ENCODE results near the gene ADGRF1.
"Not testable (repeated sequence)": the region's sequence is repeated elsewhere in the genome, so short reads cannot be mapped to it uniquely, and the experiment has no call there.

The ADGRF1 gene

GRCh38 chr6:47019941-47020340, 22.2 kb downstream of the ADGRF1 start:
- no peak for DNase-seq

- DNase-seq = no peak
Measured at GRCh38 chr6:47016909-47017308, 25.2 kb downstream of the ADGRF1 start.

DNA sequence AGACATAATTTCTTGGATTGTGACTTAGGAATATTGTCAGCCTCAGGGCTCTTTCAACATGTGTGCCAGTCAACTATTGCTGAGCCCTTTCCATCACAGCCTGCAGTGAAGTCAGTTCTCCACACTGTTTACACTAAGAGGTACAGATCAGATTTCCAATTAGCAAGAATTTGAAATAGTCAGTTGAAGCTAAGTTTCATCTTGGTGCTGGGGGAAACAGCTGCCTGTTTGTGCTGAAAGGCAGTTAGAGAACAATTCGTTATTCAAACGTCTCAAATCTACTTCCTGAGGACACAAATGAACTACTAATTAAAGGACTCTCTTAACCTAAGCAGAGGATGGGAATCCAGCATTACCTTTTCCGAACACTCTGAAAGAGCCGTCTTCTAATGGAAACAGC, 25.9 kb downstream of the ADGRF1 start:
- DNase-seq = no peak

GRCh38 chr6:47014401-47014800, 27.7 kb downstream of the ADGRF1 start:
- DNase-seq = no peak

DNA sequence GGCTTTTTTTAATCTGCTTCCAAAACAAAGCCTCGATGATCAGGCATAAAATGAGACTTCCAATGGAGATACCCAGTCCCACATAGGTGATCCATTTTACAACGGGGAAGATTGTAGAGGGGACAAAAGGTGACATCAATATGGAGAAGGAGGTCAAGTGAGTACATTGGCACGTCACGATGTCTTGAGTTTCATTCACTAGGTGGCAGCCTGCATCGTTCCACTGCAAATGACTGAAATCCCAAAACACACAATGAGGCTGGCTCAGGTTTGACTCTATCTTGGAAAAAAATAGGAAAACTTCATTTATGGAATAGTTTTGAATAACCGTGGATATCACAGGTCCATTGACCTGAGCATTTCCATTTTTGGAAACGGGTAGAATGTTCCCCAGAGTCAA, 32.5 kb downstream of the ADGRF1 start:
- no peak for DNase-seq

- no peak for DNase-seq
Measured at GRCh38 chr6:47008397-47008763, 33.8 kb downstream of the ADGRF1 start.

- DNase-seq = no peak
Measured at GRCh38 chr6:47007657-47008396, 34.3 kb downstream of the ADGRF1 start.

GRCh38 chr6:47005486-47005885, 36.6 kb downstream of the ADGRF1 start:
- no peak for DNase-seq

DNA sequence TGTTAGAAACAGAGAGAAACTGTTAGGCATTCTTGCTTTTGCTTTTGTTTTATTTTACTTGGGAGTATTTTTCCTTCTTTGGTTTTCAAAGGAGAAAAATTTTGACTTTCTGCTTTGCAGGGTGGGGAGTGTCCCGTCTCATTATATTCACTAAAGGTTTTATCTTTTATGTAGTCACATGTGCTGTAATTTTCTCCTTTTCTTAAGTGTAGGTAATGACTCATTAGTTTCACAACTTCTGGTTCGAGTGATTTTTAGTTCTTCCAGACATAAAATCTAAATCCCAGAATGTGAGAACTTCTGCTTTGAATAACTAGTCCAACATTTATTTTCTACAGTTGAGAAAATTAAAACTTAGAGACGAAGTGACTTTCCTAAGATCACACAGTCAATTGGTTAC, 37.7 kb downstream of the ADGRF1 start:
- no peak for DNase-seq

DNA sequence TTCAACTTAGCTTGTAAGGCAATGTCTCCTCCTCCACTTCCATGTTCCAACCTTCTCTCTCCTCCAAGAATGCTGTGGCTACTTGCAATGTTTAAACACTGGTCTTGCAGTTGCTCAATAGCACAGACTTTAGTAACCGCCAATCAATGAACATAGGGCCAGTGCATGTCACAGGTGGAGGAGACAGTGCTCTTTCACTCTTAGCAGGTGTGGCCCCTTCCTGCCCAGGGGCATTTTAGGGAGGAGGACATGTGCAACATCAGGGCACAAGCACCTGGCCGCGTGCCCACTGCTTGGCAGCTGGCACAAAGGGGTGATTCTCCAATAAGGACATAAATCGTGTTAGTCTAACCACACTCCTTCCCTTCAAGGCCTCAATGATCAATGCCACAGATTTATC, 41.3 kb downstream of the ADGRF1 start:
- DNase-seq = no peak

- no peak for DNase-seq
Measured at GRCh38 chr6:46998436-46999017, 43.6 kb downstream of the ADGRF1 start.

DNA sequence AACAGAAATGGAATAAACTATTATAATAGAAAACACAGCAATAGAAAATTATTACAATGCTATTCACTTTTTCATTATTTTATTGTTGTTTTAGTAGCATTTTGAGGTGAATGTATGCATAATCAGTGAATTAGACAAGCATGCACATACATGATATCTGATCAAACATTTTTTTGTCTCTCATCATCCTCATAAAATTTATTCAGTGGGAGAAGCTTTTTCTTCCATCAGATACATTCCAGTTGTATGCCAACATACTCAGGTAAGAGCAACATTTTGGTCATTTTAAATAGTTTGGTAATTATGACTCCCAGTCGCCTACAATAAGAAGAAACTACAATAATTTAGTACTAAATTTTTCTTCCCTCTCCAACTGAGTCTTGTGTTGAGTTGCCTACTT, 44.5 kb downstream of the ADGRF1 start:
- no peak for DNase-seq

- no peak for DNase-seq
Measured at GRCh38 chr6:46996860-46997641, 45.1 kb downstream of the ADGRF1 start.

- DNase-seq = no peak
Measured at GRCh38 chr6:46994933-46995332, 47.2 kb downstream of the ADGRF1 start.

GRCh38 chr6:46993846-46994245, 48.3 kb downstream of the ADGRF1 start:
- no peak for DNase-seq

GRCh38 chr6:46992391-46992790, 49.7 kb downstream of the ADGRF1 start:
- not testable (repeated sequence) for DNase-seq

- DNase-seq = not testable (repeated sequence)
Measured at GRCh38 chr6:46990818-46991510, 51.2 kb downstream of the ADGRF1 start.

DNA sequence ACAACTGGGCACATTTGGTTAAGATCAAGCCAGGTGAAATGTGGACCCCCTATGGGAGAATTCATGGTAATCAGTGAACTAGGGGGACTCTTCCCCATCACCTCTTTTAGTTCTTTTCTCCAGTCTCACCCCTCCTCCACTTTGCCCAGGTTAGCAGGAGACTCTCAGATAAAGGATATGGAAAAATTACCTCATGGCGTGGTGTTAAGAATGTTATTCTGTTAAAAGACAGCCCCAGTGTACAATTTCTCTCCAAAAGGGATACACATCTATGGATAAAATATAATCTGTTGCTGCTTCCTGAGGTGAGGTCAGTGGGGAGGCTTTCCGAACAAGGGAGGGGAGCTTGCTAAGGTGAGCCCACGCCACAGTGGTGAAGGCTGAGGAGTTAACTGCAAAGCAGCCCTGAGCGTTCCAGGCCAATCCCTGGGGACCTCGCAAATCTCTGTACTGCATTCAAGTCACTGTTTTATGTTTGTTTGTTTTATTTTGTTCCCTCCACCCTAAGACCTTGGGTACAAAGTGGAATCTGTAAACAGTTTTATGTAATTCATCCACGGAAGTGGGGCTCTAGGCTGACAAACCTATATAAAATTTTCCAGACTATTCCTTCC, 52.0 kb downstream of the ADGRF1 start:
- no peak for DNase-seq

DNA sequence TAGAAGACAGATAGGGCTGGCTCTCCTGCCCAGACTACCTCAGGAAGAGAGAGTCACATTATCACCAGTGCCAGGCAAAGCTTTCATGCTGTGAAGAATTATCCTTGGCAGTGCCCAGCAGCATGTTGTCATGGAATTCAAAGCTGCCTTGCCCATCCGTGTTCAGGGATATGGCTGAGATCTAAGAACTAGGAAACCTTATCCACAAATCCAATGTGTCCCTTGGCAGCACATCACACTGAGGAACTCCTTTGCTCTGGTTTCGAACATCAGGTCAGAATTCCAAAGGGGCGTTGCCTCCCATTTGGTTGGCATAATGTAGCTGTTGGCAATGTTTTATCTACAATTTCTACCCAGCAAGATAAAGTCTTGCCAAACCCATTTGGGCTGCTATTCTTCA, 52.7 kb downstream of the ADGRF1 start:
- no peak for DNase-seq

DNA sequence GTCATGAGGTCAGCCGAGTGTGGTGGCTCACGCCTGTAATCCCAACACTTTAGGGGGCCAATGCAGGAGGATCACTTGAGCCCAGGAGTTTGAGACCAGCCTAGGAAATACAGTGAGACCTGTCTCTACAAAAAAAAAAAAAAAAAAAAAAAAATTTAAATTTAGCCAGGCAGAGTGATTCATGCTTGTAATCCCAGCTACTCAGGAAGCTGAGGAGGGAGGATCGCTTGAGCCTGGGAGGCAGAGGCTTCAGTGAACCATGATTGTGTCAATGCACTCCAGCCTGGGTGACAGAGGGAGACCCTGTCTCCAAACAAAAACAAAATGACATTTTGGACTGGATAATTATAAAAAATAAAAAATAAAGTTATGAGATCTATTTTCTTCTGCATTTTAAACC, 56.2 kb downstream of the ADGRF1 start:
- DNase-seq = no peak

- no peak for DNase-seq
Measured at GRCh38 chr6:46983007-46983411, 59.1 kb downstream of the ADGRF1 start.

DNA sequence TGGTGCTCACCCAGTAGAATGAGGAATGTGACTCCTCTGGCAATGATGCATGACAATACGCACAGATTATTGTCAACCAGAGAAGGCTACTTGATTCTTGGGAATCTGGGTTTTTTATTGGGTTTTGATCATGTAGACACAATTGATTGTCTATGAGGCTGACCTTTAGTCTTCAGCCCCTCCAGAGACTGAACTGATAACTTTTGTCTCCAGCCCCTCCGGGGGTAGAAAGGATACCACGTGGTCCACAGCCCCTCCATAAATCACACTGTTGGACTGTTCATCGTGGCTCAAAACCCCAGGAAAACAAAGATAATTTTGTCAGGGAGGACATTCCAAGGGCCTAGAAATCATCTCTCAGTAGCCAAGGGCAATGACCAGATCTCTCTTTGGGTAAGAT, 62.9 kb downstream of the ADGRF1 start:
- no peak for DNase-seq

DNA sequence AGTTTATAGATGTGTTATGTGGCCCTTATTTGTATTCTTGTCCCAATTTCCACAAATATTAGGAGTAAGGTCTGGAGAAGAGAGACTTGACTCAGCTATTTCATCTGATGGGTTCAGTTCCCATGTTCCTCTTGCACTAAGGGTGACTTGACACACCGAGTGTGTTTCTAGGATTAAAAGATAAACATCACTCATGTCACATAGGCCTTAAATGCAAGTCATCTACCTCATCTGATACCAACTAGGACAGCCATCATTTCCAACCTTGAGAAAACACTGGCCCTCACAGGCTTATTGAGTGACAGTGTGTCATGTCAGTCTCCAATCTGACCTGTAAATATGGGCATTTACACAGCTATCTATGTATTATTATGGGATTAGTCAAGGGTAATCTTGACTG, 67.3 kb downstream of the ADGRF1 start:
- DNase-seq = no peak

Data from stimulated activated CD4-positive, alpha-beta T cell treated with anti-CD3 and anti-CD28 coated beads, Interleukin-12 subunit alpha, Interleukin-12 subunit beta, amount 100 ng/mL, for 4 hours (primary cell).